ENCODE measurements around the gene ITPKB. TPM values are rescaled to one million over a fixed set of nuclear protein-coding genes. Genes with fewer than 3 reads are reported as not detected.

ITPKB gene
- polyA plus RNA-seq, 1 experiment, result 2.8 TPM

DNA sequence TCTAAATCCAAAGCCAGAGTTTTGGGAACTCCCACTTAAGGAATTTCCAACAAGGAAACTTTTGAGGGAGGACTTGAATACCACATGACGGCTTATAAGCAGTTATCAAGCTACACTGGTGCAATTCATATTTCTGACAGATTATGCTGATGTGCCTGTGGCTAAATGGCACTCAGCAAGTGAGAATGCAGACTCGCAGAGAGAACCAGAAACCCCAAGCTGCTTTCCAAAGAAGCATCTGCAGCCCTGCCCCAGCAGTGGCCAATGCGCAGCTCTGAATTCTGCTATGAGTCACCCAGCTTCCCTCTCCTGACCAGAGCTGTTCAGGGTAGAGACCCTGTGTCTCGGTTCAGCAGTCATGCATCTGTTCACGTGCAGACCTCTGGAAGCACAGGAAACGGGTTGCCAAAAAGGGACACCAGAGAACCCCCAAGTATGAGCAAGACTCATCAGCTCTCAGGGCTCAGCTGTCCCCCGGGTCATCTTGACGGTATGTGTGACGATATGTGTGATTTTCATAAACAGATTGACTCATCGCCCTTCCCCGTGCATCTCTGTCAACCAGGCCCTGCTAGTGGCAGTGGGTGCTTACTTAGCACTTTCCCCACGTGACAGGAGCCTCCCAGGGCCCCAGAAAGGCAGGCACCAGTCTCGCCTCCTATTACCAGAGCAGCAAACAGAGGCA lies 76.3 kb downstream of the ITPKB start:
- CTCF ChIA-PET, result interaction anchor here (1.8 kb wide), 2 partner anchors 28 to 36 kb away, joined by 5 to 14 read pairs; no protein-coding TSS in a partner anchor
- peak overlapping the region; percentile 96 for H3K27ac ChIP-seq (ENCODE audit: low read depth, low read length)
- H3K9me3 ChIP-seq (ENCODE audit: control insufficient read depth, insufficient read depth, low read length), result no peaks in the 10 kb centered on the region; the same call in 1 of the 2 replicates
- no peak overlapping the region; the same call in 1 of the 2 replicates for H3K4me3 ChIP-seq (ENCODE audit: low read depth, low read length)
- POLR2A ChIA-PET, result interaction anchor here (0.6 to 1.9 kb wide), 4 partner anchors 9 to 152 kb away, joined by 3 to 10 read pairs (median 6); no protein-coding TSS in a partner anchor
- TF ChIP-seq, protein P1, sequence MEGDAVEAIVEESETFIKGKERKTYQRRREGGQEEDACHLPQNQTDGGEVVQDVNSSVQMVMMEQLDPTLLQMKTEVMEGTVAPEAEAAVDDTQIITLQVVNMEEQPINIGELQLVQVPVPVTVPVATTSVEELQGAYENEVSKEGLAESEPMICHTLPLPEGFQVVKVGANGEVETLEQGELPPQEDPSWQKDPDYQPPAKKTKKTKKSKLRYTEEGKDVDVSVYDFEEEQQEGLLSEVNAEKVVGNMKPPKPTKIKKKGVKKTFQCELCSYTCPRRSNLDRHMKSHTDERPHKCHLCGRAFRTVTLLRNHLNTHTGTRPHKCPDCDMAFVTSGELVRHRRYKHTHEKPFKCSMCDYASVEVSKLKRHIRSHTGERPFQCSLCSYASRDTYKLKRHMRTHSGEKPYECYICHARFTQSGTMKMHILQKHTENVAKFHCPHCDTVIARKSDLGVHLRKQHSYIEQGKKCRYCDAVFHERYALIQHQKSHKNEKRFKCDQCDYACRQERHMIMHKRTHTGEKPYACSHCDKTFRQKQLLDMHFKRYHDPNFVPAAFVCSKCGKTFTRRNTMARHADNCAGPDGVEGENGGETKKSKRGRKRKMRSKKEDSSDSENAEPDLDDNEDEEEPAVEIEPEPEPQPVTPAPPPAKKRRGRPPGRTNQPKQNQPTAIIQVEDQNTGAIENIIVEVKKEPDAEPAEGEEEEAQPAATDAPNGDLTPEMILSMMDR (IDR thresholded peaks at IDR 0.05; ENCODE audit: low read depth, low read length), result no peak
- no peaks in the 10 kb centered on the region for H3K27me3 ChIP-seq (ENCODE audit: control insufficient read depth, insufficient read depth, low read length)
- peak; percentile 85 for DNase-seq (ENCODE audit: low read depth, low spot score)

DNA sequence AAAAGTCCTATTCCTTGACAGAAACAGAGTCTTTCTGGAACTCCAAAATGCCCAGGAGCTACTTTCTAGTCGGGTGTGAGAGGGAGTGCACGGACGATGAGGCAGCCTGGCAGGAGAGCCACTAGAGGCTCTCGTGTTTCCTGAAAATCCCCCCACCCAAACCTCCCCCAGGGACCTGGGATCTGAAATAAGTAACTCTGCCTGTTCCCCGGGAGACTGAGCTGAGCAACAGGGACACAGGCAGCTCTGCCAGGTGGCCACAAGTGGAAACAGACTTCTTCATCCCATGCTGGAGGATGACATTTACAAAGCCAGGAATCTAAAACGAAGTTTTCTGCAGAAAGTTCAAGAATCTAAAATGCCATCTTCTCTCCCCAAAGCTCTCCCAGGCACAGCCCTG lies 77.1 kb downstream of the ITPKB start:
- Histone ChIP-seq H3K27me3 (ENCODE audit: control insufficient read depth, insufficient read depth, low read length) (no peaks in the 10 kb centered on the region), H3K4me3 (ENCODE audit: low read depth, low read length) (no peak overlapping the region), H3K27ac (ENCODE audit: low read depth, low read length) (peak overlapping the region; percentile 96), H3K9me3 (ENCODE audit: control insufficient read depth, insufficient read depth, low read length) (no peaks in the 10 kb centered on the region; the same call in 1 of the 2 replicates)
- ChIA-PET POLR2A (interaction anchor here (1.7 kb wide), 1 partner anchor 8 kb away, joined by 10 read pairs; no protein-coding TSS in a partner anchor), CTCF (interaction anchor here (1.0 to 2.3 kb wide), 4 partner anchors 28 to 167 kb away, joined by 4 to 14 read pairs (median 6); no protein-coding TSS in a partner anchor)
- DNase-seq (ENCODE audit: low read depth, low spot score), result no peak
- TF ChIP-seq, protein P1 (IDR thresholded peaks at IDR 0.05; ENCODE audit: low read depth, low read length), result no peak

DNA sequence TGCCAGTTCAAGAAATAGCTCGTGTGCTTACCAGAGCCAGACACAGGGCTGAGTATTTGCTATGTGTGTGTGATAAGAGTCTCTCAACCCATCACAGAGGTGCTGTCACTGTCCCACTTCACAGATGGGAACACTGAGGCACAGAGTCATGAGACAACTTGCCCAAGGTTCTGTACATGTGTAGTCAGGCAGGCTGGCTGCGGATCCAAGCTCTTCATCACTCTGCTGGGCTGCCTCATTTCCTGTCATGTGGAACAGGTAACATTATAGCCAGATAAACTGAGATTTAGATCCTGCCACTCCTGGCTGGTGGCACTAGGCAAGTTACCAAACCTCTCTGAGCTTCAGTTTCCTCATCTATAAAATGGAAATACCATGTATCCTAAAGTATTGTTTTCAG lies 77.8 kb downstream of the ITPKB start:
- peak overlapping the region; percentile 96 for H3K27ac ChIP-seq (ENCODE audit: low read depth, low read length)
- ChIA-PET CTCF (interaction anchor here (0.9 to 2.3 kb wide), 5 partner anchors 27 to 167 kb away, joined by 3 to 14 read pairs (median 5); no protein-coding TSS in a partner anchor), POLR2A (no interaction called here)
- no peaks in the 10 kb centered on the region; the same call in 1 of the 2 replicates for H3K9me3 ChIP-seq (ENCODE audit: control insufficient read depth, insufficient read depth, low read length)
- H3K27me3 ChIP-seq (ENCODE audit: control insufficient read depth, insufficient read depth, low read length), result no peaks in the 10 kb centered on the region
- TF ChIP-seq, protein P1 (IDR thresholded peaks at IDR 0.05; ENCODE audit: low read depth, low read length), result no peak
- no peak for DNase-seq (ENCODE audit: low read depth, low spot score)
- no peak overlapping the region for H3K4me3 ChIP-seq (ENCODE audit: low read depth, low read length)

DNA sequence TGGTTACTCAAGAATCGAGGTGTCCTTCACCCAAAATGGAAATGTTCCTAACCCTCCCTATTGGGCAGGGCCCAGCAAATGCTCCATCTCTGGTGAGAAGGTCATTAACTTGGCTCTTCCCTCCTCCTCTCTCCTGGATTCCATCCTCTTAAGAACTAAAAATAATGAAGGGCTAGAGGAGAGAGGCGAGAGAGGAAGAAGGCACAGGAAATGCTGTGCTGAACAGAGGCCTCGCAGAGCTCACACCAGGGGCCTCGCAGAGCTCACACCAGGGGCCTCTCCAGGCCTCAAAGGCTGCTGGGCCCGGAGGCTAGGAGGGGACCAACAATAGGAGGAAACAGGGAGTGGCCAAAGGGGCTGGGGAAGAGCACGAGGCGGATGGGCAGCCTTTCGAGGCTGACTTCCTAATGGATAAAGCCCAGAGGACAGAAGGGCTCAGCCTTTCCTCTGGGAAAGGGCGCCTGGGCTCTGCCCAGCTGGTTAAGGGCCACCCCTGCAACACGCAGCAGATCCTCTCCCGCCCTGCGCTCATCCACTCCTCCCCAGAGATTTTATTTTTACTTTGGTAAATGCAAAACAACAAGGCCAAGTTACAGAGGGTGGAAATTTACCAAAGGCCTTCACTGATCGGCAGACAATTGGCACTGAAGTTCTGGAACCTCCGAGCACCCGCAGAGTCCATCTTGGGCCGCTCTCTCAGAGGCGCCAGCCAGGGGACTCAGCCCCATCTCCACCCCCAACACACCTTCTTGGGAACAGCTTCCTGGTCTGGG lies 78.5 kb downstream of the ITPKB start:
- TF ChIP-seq, protein P1 (IDR thresholded peaks at IDR 0.05; ENCODE audit: low read depth, low read length), result no peak
- CTCF ChIA-PET, result interaction anchor here (0.6 to 2.3 kb wide), 5 partner anchors 26 to 854 kb away, joined by 3 to 14 read pairs (median 5); no protein-coding TSS in a partner anchor
- Histone ChIP-seq H3K27me3 (ENCODE audit: control insufficient read depth, insufficient read depth, low read length) (no peaks in the 10 kb centered on the region), H3K4me3 (ENCODE audit: low read depth, low read length) (no peak overlapping the region), H3K27ac (ENCODE audit: low read depth, low read length) (no peak overlapping the region), H3K9me3 (ENCODE audit: control insufficient read depth, insufficient read depth, low read length) (no peaks in the 10 kb centered on the region; the same call in 1 of the 2 replicates)
- POLR2A ChIA-PET, result no interaction called here
- no peak for DNase-seq (ENCODE audit: low read depth, low spot score)
